Endothelial cell of umbilical vein (primary cell): ENCODE measurements around the gene B3GALT6.

Source experiments
- EZH2 ChIP-seq: IDR thresholded peaks from 2 replicates; pipeline ENCODE4 v1.6.1; 2012; ENCODE audit warnings: borderline replicate concordance, low read depth, mild to moderate bottlenecking, moderate library complexity, low read length, inconsistent platforms; ENCODE audit not compliant: severe bottlenecking
- FOS ChIP-seq: IDR thresholded peaks from 2 replicates; pipeline ENCODE4 v1.6.1; 2011; ENCODE audit warnings: mild to moderate bottlenecking, low read length, moderate library complexity, borderline replicate concordance; ENCODE audit not compliant: insufficient read depth
- GATA2 ChIP-seq: IDR thresholded peaks from 2 replicates; pipeline ENCODE4 v1.7.0; 2011; ENCODE audit warnings: low read depth, mild to moderate bottlenecking, moderate library complexity, mixed read lengths, low read length; ENCODE audit not compliant: insufficient read length, insufficient read depth
- JUN ChIP-seq: IDR thresholded peaks from 2 replicates; pipeline ENCODE4 v1.6.1; 2011; ENCODE audit warnings: borderline replicate concordance, low read depth; ENCODE audit not compliant: insufficient read length, insufficient read depth
- MYC ChIP-seq: IDR thresholded peaks from one replicate; pipeline ENCODE4 v1.6.1; 2011; ENCODE audit warnings: mild to moderate bottlenecking, low read depth, low read length
- POLR2A ChIP-seq: IDR thresholded peaks from 2 replicates; pipeline ENCODE4 v1.6.1; 2012; ENCODE audit warnings: low read depth, mild to moderate bottlenecking, control low read depth, low read length
- POLR2AphosphoS5 ChIP-seq: IDR thresholded peaks from 2 replicates; pipeline ENCODE4 v1.6.1; 2012; ENCODE audit warnings: low read depth, mild to moderate bottlenecking, control low read depth, low read length, moderate library complexity; ENCODE audit not compliant: insufficient read depth
- TF ChIP-seq, protein P1 (sequence below), 2 donors: IDR thresholded peaks; 1 replicate in 1 of 2; 2 replicates in 1 of 2; pipeline ENCODE4 v1.5.1; 2011; ENCODE audit warnings: low read length in 2 of 2, mild to moderate bottlenecking in 2 of 2, moderate library complexity in 2 of 2, control low read depth in 1 of 2, inconsistent platforms in 1 of 2, low read depth in 1 of 2; ENCODE audit not compliant: insufficient read depth in 1 of 2; ENCODE audit errors: extremely low read depth in 1 of 2
- TF ChIP-seq, protein P2 (sequence below): IDR thresholded peaks from 2 replicates; pipeline ENCODE4 v1.6.1; 2011; ENCODE audit not compliant: insufficient read depth, insufficient read length

DNA sequence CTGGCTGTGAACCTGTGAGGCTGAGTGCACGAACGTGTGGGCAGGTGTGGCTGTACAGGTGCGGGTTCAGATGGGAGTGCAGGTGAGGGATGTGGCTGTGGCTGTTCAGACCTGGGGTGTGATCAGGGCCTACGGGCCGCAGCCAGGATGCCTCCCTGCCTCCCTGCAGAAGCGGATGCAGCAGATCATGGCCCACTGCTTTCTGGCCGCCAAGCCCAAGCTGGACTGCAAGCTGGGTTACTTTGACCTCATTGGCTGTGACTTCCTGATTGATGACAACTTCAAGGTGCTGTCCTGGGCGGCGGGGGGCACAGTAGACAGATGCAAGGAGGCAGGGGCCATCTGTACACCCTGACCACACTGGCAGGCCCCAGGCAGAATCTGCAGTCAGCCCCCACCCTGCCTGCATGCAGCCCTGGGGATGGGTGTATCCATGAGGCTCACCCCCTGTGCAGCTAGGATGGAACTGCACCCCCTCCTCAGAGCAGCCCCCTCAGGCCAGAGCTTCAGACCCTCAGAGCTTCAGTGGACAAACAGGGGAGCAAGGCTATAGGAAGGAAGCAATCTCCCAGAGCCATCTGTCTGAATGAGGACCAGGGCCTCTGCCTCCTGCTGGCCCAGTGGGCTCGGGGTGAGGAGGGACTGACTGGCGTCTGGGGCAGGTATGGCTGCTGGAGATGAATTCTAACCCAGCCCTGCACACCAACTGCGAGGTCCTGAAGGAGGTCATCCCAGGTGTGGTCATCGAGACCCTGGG is 35.4 kb upstream of the B3GALT6 start:
- TF ChIP-seq, protein P1, sequence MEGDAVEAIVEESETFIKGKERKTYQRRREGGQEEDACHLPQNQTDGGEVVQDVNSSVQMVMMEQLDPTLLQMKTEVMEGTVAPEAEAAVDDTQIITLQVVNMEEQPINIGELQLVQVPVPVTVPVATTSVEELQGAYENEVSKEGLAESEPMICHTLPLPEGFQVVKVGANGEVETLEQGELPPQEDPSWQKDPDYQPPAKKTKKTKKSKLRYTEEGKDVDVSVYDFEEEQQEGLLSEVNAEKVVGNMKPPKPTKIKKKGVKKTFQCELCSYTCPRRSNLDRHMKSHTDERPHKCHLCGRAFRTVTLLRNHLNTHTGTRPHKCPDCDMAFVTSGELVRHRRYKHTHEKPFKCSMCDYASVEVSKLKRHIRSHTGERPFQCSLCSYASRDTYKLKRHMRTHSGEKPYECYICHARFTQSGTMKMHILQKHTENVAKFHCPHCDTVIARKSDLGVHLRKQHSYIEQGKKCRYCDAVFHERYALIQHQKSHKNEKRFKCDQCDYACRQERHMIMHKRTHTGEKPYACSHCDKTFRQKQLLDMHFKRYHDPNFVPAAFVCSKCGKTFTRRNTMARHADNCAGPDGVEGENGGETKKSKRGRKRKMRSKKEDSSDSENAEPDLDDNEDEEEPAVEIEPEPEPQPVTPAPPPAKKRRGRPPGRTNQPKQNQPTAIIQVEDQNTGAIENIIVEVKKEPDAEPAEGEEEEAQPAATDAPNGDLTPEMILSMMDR (IDR thresholded peaks at IDR 0.05; ENCODE audit: extremely low read depth in 1 of 2, insufficient read depth in 1 of 2, low read depth in 1 of 2, low read length in 2 of 2): no peak
- TF ChIP-seq EZH2 (no peak), POLR2AphosphoS5 (no peak), POLR2A (no peak), JUN (no peak), GATA2 (no peak), MYC (no peak), FOS (no peak)
- TF ChIP-seq, protein P2, sequence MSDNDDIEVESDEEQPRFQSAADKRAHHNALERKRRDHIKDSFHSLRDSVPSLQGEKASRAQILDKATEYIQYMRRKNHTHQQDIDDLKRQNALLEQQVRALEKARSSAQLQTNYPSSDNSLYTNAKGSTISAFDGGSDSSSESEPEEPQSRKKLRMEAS: no peak
